Loucy (cell line): Measurements from ENCODE around the gene MRPL24.

ENCODE experiments used
- H2AFZ ChIP-seq: fragments of 200-600 bp; sonication (generic); 2 replicates; pipeline ENCODE4 v1.6.0; 2016; ENCODE audit warnings: antibody characterized with exemption, mild to moderate bottlenecking, low read length, moderate library complexity
- H3F3A ChIP-seq: fragments of 200-600 bp; 2 replicates; pipeline ENCODE4 v1.6.0; 2016; ENCODE audit warnings: antibody characterized with exemption, low read depth, mild to moderate bottlenecking
- H3K27me3 ChIP-seq: fragments of 200-600 bp; sonication (generic); 2 replicates; pipeline ENCODE4 v1.6.1; 2014; ENCODE audit warnings: low read length, mild to moderate bottlenecking; ENCODE audit not compliant: insufficient read depth, poor library complexity, severe bottlenecking
- H3K36me3 ChIP-seq: fragments of 200-600 bp; sonication (generic); 2 replicates; pipeline ENCODE4 v1.6.1; 2016; ENCODE audit warnings: low read length; ENCODE audit not compliant: insufficient read depth
- H3K4me1 ChIP-seq: fragments of 200-600 bp; sonication (generic); 2 replicates; pipeline ENCODE4 v1.5.1; 2014; ENCODE audit warnings: low read length, mild to moderate bottlenecking; ENCODE audit not compliant: insufficient read depth, poor library complexity, severe bottlenecking
- H3K4me2 ChIP-seq: fragments of 200-600 bp; sonication (generic); 2 replicates; pipeline ENCODE4 v1.6.0; 2014; ENCODE audit warnings: antibody characterized with exemption, low read length, low read depth, mild to moderate bottlenecking; ENCODE audit not compliant: poor library complexity, severe bottlenecking
- H3K4me3 ChIP-seq: fragments of 200-600 bp; sonication (generic); 2 replicates; pipeline ENCODE4 v1.5.1; 2014; ENCODE audit warnings: low read length, mild to moderate bottlenecking, mixed read lengths; ENCODE audit not compliant: poor library complexity, severe bottlenecking
- H3K79me2 ChIP-seq: fragments of 200-600 bp; sonication (generic); 2 replicates; pipeline ENCODE4 v1.6.1; 2014; ENCODE audit warnings: low read length; ENCODE audit not compliant: insufficient read depth
- H3K9ac ChIP-seq: fragments of 200-600 bp; sonication (generic); 2 replicates; pipeline ENCODE4 v1.6.0; 2014; ENCODE audit warnings: mild to moderate bottlenecking, low read depth, low read length, moderate library complexity; ENCODE audit not compliant: poor library complexity, severe bottlenecking
- H3K9me2 ChIP-seq: fragments of 200-600 bp; sonication (generic); replicated peaks from 2 replicates; pipeline ENCODE4 v1.6.1; 2016; ENCODE audit warnings: low read depth, low read length, mixed read lengths
- H3K9me3 ChIP-seq: fragments of 200-600 bp; sonication (generic); 2 replicates; pipeline ENCODE4 v1.6.1; 2014; ENCODE audit warnings: mild to moderate bottlenecking, antibody characterized with exemption, low read length, low read depth; ENCODE audit not compliant: insufficient read depth
- H4K20me1 ChIP-seq: fragments of 200-600 bp; sonication (generic); 2 replicates; pipeline ENCODE4 v1.6.0; 2014; ENCODE audit warnings: antibody characterized with exemption, low read length, mild to moderate bottlenecking; ENCODE audit not compliant: insufficient read depth, poor library complexity, severe bottlenecking
- EZH2phosphoT487 ChIP-seq: fragments of 200-600 bp; IDR thresholded peaks from 2 replicates; pipeline ENCODE4 v1.6.1; 2018; ENCODE audit warnings: antibody characterized with exemption, mild to moderate bottlenecking, moderate library complexity, borderline replicate concordance
- TF ChIP-seq, protein P1 (sequence below): fragments of 200-600 bp; sonication (generic); conservative IDR thresholded peaks from 2 replicates; pipeline ENCODE4 v1.5.1; 2014; ENCODE audit warnings: mild to moderate bottlenecking, antibody characterized with exemption, low read length

The MRPL24 gene

DNA sequence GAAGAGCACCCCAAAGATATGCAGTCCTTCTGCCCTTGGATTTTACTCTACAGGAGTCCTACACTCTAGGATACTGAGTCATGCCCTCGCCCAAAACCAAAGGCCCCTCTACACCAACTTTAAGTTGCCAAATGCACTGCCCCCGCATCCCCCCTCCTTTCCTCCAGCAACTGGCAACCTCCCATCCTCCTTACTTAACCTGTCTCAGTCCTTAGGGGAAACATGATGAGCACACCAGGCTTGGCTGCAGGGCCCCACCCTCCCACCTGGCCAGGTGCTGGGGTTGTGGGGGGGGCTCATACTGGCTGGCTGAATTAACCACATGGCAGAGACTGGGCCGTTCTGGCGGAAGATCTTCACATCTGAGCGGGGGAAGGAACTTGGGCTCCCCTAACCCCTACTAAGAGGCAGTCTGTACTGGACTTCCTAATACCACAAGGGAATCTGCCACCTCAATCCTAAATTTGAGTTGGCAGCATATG is 9.3 kb upstream of the MRPL24 start:
- H3K9me3 ChIP-seq: no peaks in the 10 kb centered on the region

DNA sequence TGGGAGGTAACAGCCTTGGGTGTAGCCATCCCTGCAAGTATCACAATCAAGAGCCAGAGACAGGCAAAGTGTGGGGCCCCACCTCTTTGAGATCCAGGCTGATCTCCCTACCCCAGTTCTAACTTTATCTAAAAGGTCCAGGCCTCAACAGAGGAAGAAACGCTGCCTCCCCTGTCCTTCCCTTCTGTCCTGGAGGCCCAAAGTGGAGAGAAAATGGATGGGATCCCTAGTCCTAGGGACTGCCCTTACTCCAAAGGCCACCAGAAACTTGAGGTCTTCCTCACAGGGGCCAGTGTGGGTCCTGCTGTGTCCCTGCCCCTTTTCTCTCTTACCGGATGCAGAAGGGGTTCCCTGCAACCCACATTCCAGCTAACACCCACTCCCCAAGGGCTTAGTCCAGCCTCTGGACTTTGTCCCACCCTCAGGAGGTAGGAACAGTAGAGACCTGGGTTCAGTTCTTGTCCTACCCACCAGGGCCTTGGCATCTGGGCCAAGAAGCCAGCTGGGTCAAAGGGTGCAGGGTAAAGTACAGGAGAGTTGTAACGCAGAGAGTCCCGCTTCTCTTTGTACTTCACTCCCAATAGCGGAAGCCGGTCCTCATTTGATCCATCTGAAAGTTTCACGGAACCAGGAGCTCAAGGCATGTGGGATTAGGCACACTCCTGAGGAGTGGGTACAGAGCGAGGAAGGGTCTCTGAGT is 8.7 kb upstream of the MRPL24 start:
- Histone ChIP-seq H3K9me2 (no peaks in the 10 kb centered on the region), H3K4me1 (peaks cover 36% of the 10 kb centered on the region), H3K9me3 (no peaks in the 10 kb centered on the region), H4K20me1 (peaks cover 51% of the 10 kb centered on the region), H3K36me3 (peaks cover 12% of the 10 kb centered on the region; the same call in 1 of the 2 replicates), H2AFZ (no peak overlapping the region), H3K4me3 (peak overlapping the region; percentile 90), H3K27me3 (peaks cover 6% of the 10 kb centered on the region), H3K79me2 (peaks cover 92% of the 10 kb centered on the region), H3K4me2 (peak overlapping the region; percentile 99), H3F3A (no peaks in the 10 kb centered on the region), H3K9ac (peak overlapping the region; percentile 100)
- TF ChIP-seq, protein P1, sequence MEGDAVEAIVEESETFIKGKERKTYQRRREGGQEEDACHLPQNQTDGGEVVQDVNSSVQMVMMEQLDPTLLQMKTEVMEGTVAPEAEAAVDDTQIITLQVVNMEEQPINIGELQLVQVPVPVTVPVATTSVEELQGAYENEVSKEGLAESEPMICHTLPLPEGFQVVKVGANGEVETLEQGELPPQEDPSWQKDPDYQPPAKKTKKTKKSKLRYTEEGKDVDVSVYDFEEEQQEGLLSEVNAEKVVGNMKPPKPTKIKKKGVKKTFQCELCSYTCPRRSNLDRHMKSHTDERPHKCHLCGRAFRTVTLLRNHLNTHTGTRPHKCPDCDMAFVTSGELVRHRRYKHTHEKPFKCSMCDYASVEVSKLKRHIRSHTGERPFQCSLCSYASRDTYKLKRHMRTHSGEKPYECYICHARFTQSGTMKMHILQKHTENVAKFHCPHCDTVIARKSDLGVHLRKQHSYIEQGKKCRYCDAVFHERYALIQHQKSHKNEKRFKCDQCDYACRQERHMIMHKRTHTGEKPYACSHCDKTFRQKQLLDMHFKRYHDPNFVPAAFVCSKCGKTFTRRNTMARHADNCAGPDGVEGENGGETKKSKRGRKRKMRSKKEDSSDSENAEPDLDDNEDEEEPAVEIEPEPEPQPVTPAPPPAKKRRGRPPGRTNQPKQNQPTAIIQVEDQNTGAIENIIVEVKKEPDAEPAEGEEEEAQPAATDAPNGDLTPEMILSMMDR: no peak
- TF ChIP-seq EZH2phosphoT487: no peak

More for the DNA sequence above, 9.3 kb upstream of the MRPL24 start:
- H3K9ac ChIP-seq: peak overlapping the region; percentile 100
- H3K4me3 ChIP-seq: peak overlapping the region; percentile 90
- TF ChIP-seq, protein P1: no peak
- no peak for TF ChIP-seq EZH2phosphoT487
- peaks cover 6% of the 10 kb centered on the region for H3K27me3 ChIP-seq
- no peaks in the 10 kb centered on the region for H3K9me2 ChIP-seq
- peak overlapping the region; percentile 99 for H3K4me2 ChIP-seq
- peaks cover 39% of the 10 kb centered on the region for H3K4me1 ChIP-seq
- H2AFZ ChIP-seq: no peak overlapping the region
- H4K20me1 ChIP-seq: peaks cover 45% of the 10 kb centered on the region
- H3K36me3 ChIP-seq: peaks cover 5% of the 10 kb centered on the region; the same call in 1 of the 2 replicates
- H3K79me2 ChIP-seq: peaks cover 85% of the 10 kb centered on the region
- H3F3A ChIP-seq: no peaks in the 10 kb centered on the region

DNA sequence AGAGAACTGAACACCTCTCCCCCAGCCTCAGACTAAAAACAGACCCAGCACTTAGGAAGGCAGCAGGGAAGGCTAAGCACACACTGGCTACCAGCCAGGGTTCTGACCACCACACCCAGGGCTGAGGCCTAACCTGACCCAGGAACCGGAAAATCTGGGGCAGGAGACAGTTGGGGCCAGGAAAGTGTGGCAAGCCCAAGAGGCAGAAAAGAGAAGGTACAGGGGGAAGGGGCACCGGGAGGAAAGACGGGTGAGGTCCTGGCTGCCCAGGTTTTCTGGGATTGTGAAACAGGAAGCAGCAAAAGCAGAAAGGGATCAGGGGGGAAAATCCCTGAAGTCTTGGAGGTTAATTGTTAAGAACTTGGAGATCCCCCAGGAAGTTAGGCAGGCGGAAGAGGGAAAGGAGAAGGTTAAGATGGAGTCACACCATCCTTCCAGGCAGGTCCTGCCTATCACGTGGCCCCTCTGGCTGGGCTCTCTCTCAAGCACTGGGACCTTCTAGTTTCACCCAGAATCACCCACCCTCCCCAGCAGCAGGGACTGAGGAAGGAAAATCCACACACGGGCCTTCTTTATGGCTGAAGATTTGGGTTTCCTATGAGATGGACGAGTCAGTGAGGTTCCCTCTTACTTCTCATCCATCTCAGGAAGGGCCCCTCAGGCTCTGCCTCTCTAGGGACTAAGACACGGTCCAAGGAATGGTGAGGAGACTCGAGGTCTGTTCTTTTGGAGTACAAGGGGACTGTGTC is 8.0 kb upstream of the MRPL24 start:
- no peaks in the 10 kb centered on the region for H3K9me3 ChIP-seq
- no peaks in the 10 kb centered on the region for H3F3A ChIP-seq
- TF ChIP-seq EZH2phosphoT487: no peak
- TF ChIP-seq, protein P1: no peak
- peak overlapping the region; percentile 99 for H3K4me2 ChIP-seq
- H3K4me1 ChIP-seq: peaks cover 36% of the 10 kb centered on the region
- peaks cover 17% of the 10 kb centered on the region; the same call in 1 of the 2 replicates for H3K36me3 ChIP-seq
- peaks cover 53% of the 10 kb centered on the region for H4K20me1 ChIP-seq
- peaks cover 6% of the 10 kb centered on the region for H3K27me3 ChIP-seq
- no peaks in the 10 kb centered on the region for H3K9me2 ChIP-seq
- H3K79me2 ChIP-seq: peaks cover 97% of the 10 kb centered on the region
- peak overlapping the region; percentile 90 for H3K4me3 ChIP-seq
- H2AFZ ChIP-seq: no peak overlapping the region
- H3K9ac ChIP-seq: peak overlapping the region; percentile 100
